Measurements from ENCODE around the gene LPAR6.
"Not testable (repeated sequence)": the region's sequence is repeated elsewhere in the genome, so short reads cannot be mapped to it uniquely, and the experiment has no call there.

LPAR6 gene

GRCh38 chr13:48424212-48424611 is 11.3 kb upstream of the LPAR6 start:
- H3K27ac ChIP-seq, result no peak overlapping the region
- H3K4me3 ChIP-seq, result no peak overlapping the region

GRCh38 chr13:48422003-48422402 is 9.1 kb upstream of the LPAR6 start:
- H3K27ac ChIP-seq, H3K4me3 ChIP-seq: not testable (repeated sequence)

- H3K27ac ChIP-seq, result peak overlapping the region in 6 of 21 experiments; percentile 10 to 95 (median 50)
- no peak overlapping the region for H3K4me3 ChIP-seq
Observed at GRCh38 chr13:48415516-48415915, 2.6 kb upstream of the LPAR6 start.

GRCh38 chr13:48414501-48414900 is 1.6 kb upstream of the LPAR6 start:
- no peak overlapping the region for H3K4me3 ChIP-seq
- H3K27ac ChIP-seq, result peak overlapping the region in 5 of 21 experiments; percentile 82 to 95 (median 90)

GRCh38 chr13:48411841-48412531 is 927 bp downstream of the LPAR6 start:
- peak overlapping the region; percentile 26 to 95 (median 82) for H3K27ac ChIP-seq
- H3K4me3 ChIP-seq, result peak overlapping the region; percentile 39 to 52 (median 44)

GRCh38 chr13:48411147-48411794 is 1.6 kb downstream of the LPAR6 start:
- peak overlapping the region; percentile 39 to 52 (median 44) for H3K4me3 ChIP-seq
- H3K27ac ChIP-seq, result peak overlapping the region; percentile 26 to 95 (median 82)

GRCh38 chr13:48410199-48410598 is 2.7 kb downstream of the LPAR6 start:
- peak overlapping the region in 18 of 21 experiments; percentile 44 to 95 (median 81) for H3K27ac ChIP-seq

DNA sequence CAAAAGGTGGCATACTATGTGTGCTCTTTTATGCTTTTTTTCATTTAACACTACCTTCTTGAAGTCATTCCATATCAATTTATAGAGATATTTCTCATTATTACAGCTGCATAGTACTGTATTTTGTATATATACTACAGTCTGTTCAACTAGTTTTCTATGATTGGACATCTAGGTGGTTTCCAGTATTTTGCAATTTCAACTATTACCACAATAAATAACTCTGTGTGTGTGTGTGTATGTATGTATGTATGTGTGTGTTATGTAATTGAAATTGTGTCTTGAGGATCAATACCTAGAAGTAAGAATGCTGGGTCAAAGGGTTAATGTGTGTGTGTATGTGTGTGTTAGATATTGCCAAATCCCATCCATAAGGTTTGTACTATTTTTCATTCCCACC is 7.0 kb downstream of the LPAR6 start:
- Histone ChIP-seq H3K4me3 (no peak overlapping the region), H3K27ac (peak overlapping the region in 16 of 21 experiments; percentile 11 to 95 (median 68))

More at GRCh38 chr13:48410199-48410598, 2.7 kb downstream of the LPAR6 start:
- peak overlapping the region; percentile 39 to 52 (median 44) for H3K4me3 ChIP-seq

DNA sequence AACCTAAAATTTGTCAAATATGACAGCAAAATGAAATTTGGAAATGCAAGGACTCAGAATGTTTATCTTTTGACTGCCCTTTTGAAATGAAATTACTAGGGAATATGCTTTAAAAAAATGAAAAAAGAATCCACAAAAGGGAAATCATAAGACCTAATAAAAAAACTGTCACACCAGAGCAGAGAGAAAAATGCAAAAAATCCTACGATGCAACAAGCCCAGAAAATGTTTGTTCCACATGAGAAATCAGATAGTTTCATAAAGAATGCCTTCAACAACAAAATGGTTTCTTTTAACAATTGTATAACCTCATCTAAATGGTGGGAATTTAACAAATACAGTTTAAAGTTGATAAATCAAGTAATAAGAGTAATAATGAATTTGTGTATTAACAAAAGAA is 8.0 kb downstream of the LPAR6 start:
- no peak overlapping the region for H3K4me3 ChIP-seq
- H3K27ac ChIP-seq, result peak overlapping the region in 16 of 21 experiments; percentile 69 to 95 (median 78)

DNA sequence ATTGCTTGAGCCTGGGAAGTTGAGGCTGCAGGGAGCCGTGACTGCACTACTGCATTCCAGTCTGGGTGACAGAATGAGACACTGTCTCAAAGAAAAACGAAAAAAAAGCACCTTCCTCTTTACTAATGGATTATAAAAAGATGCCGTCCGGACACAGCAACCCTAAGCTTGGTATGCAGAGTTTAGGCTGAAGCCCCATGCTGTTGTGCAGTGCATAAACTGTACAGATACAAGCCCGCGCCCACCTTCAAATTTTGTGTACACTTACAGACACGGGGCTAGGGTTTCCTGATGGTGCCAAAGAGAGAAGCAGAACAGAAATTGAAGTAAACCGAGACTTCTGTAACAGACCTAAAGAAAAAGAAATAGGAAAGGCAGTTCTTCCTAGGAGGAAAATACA is 9.0 kb downstream of the LPAR6 start:
- Histone ChIP-seq H3K4me3 (no peak overlapping the region), H3K27ac (peak overlapping the region in 19 of 21 experiments; percentile 56 to 95 (median 75))

- peak overlapping the region in 1 of 7 experiments; percentile 11 for H3K4me3 ChIP-seq
- H3K27ac ChIP-seq, result peak overlapping the region in 20 of 21 experiments; percentile 11 to 95 (median 74)
Observed at GRCh38 chr13:48403151-48403631, 9.7 kb downstream of the LPAR6 start.

GRCh38 chr13:48402325-48402932 is 10.5 kb downstream of the LPAR6 start:
- peak overlapping the region in 18 of 21 experiments; percentile 39 to 95 (median 72) for H3K27ac ChIP-seq
- H3K4me3 ChIP-seq, result no peak overlapping the region

- H3K27ac ChIP-seq, result peak overlapping the region in 18 of 21 experiments; percentile 34 to 95 (median 74)
- no peak overlapping the region for H3K4me3 ChIP-seq
Observed at GRCh38 chr13:48401480-48401879, 11.4 kb downstream of the LPAR6 start.

- no peak overlapping the region for H3K4me3 ChIP-seq
- H3K27ac ChIP-seq, result peak overlapping the region in 20 of 21 experiments; percentile 35 to 95 (median 72)
Observed at GRCh38 chr13:48400850-48401291, 12.0 kb downstream of the LPAR6 start.

- no peak overlapping the region for H3K4me3 ChIP-seq
- H3K27ac ChIP-seq, result peak overlapping the region in 19 of 21 experiments; percentile 35 to 95 (median 72)
Observed at GRCh38 chr13:48400090-48400694, 12.7 kb downstream of the LPAR6 start.

GRCh38 chr13:48398450-48399095 is 14.3 kb downstream of the LPAR6 start:
- Histone ChIP-seq H3K27ac (peak overlapping the region in 14 of 21 experiments; percentile 18 to 95 (median 54)), H3K4me3 (no peak overlapping the region)

DNA sequence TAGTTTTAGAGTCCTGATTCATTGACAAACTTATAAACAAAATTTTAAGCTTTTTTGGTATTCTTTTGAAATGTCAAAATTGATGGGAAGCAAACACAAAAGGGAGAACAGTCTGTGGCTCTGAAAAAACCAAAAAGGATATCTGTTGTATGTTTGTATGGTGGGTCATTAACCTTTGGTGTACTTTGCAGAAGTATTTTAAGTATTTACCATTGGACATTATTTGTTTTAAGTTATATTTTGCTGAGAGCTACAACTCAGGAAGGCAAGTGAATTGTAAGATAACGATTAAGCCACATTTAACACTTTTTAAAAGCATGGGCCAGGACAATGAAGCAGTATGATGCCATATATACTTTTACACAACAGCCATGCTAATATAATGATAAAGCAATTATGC is 15.2 kb downstream of the LPAR6 start:
- Histone ChIP-seq H3K27ac (peak overlapping the region in 9 of 21 experiments; percentile 19 to 95 (median 43)), H3K4me3 (no peak overlapping the region)

GRCh38 chr13:48393698-48394085 is 19.2 kb downstream of the LPAR6 start:
- Histone ChIP-seq H3K27ac (peak overlapping the region in 1 of 21 experiments; percentile 57), H3K4me3 (no peak overlapping the region)

DNA sequence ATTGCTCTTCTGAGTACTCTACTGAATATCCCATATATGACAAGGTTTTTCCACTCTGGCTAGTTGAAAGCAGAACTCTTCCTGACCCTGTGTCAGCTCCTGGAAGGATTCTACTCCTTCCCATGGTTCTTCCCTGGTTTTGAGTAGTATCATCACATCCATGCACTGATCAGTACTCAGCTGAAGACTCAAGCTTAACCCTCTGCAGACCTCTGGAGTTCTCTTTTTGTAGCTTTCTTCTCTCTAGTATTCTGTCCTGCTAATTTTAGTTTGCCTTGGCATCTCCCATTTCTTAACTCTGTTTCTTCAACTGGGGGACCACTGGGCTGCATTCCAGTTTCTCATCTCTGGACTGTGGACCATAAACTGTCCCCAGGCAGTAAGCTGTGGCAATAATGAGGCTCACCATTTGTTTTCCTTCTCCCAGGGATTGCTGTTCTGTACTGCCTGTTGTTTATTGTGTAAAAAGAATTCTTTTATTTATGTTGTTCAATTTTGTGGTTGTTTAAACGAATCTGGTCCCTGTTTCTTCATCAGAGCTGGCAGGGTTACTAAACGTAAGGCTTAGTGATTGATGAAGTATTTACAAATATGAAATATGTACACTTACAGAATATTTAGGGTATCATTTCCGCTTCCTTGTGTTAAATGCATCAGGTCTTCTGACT is 19.7 kb downstream of the LPAR6 start:
- peak overlapping the region in 1 of 21 experiments; percentile 34 for H3K27ac ChIP-seq
- H3K4me3 ChIP-seq, result no peak overlapping the region
